Ovary (tissue), 9 donors: ENCODE measurements around the gene ANGPTL2. TPM values are rescaled to one million over a fixed set of nuclear protein-coding genes. Genes with fewer than 3 reads are reported as not detected.

Source experiments
- DNase-seq, 5 donors: peaks; one replicate each; pipeline ENCODE4 v3.0.0-alpha.2; 2019 to 2020
- H3K27ac ChIP-seq, 2 donors: fragments of 200-600 bp; one replicate each; pipeline versions ENCODE4 v1.5.1 to v1.8.0; 2019 to 2022
- H3K27me3 ChIP-seq: fragments of 200-600 bp; one replicate; pipeline ENCODE4 v1.8.0; 2022
- H3K36me3 ChIP-seq: fragments of 200-600 bp; sonication (generic); one replicate; pipeline ENCODE4 v1.5.1; 2019
- H3K4me1 ChIP-seq: one replicate; pipeline ENCODE4 v1.8.1; 2013; ENCODE audit warnings: mild to moderate bottlenecking, moderate library complexity; ENCODE audit not compliant: insufficient read depth
- H3K4me3 ChIP-seq: fragments of 200-600 bp; sonication (generic); one replicate; pipeline ENCODE4 v1.5.1; 2017
- H3K9me3 ChIP-seq, 2 donors: fragments of 200-600 bp in 1 of 2; sonication (generic) in 1 of 2; one replicate each; pipeline versions ENCODE4 v1.5.1 to v1.8.1; 2013 to 2019; ENCODE audit warnings: mild to moderate bottlenecking in 1 of 2, moderate library complexity in 1 of 2
- EP300 ChIP-seq: sonication (generic); formaldehyde crosslinking; IDR thresholded peaks from one replicate; pipeline ENCODE4 v1.6.1; 2017; ENCODE audit warnings: antibody characterized with exemption
- POLR2A ChIP-seq: fragments of 450-650 bp; IDR thresholded peaks from one replicate; pipeline ENCODE4 v1.6.1; 2017; ENCODE audit warnings: antibody characterized with exemption, mild to moderate bottlenecking, moderate library complexity
- WGBS, 3 donors: extraction: QIAGEN DNeasy Blood & Tissue Kit in 1 of 3; methylation state at CpG; one replicate each; pipeline versions ENCODE4 v1.1.5 to v1.1.7; 2013 to 2017; 5-methylcytosine and 5-hydroxymethylcytosine counted together
- intact Hi-C, 4 donors: fragments of 100-400 bp; cut with DNase I; formaldehyde crosslinking; loops; one replicate each; pipeline versions ENCODE4 v1.11.0 to v1.15.1; 2022 to 2023
- polyA plus RNA-seq, 2 donors: library from polyadenylated mRNA; stranded (reverse); fragments of 200-250 nt in 1 of 2; fragments of 350-450 nt in 1 of 2; fragmentation: Illumina TruSeq in 1 of 2; extraction: RNeasy Lipid Tissue Mini Kit (QIAGEN cat#74804) in 1 of 2; gene quantifications; one replicate each; pipeline ENCODE4 v1.2.3, GENCODE V29; 2013 to 2014
- total RNA-seq, 7 donors: library from RNA; depleted of rRNA in 2 of 7; stranded (reverse); fragments of >200 nt in 2 of 7; fragmentation: NEBNext Ultra II Directional in 3 of 7; extraction: Animal tissue kit (Norgen Biotek cat#: 25700) in 3 of 7; gene quantifications; one replicate each; pipeline versions ENCODE4 v1.1.0 to v1.2.4, GENCODE V29; 2016 to 2023
- TF ChIP-seq, protein P1 (sequence below), 3 donors: fragments of 450-650 bp in 2 of 3; fragments of 200-600 bp in 1 of 3; IDR thresholded peaks; one replicate each; pipeline versions ENCODE4 v1.5.1 to v1.8.0; 2016 to 2022; ENCODE audit warnings: antibody characterized with exemption in 3 of 3, mild to moderate bottlenecking in 1 of 3
- donor health status: DM: no; HTN: no; CAD: no; lungs with moderate emphysema.
- donor health status: DM: no; HTN: no; CAD: no.
- donor health status: Bipolar disorder and iron deficiency.
- donor health status: DM: yes; HTN: yes; CAD: no.
- donor health status: DM: no; HTN: no; CAD: no.
- donor health status: DM: yes; HTN: yes; CAD: no.

The ANGPTL2 gene
- total and polyA plus RNA-seq, 9 donors: 9.8 to 114 (median 64.1) TPM

DNA sequence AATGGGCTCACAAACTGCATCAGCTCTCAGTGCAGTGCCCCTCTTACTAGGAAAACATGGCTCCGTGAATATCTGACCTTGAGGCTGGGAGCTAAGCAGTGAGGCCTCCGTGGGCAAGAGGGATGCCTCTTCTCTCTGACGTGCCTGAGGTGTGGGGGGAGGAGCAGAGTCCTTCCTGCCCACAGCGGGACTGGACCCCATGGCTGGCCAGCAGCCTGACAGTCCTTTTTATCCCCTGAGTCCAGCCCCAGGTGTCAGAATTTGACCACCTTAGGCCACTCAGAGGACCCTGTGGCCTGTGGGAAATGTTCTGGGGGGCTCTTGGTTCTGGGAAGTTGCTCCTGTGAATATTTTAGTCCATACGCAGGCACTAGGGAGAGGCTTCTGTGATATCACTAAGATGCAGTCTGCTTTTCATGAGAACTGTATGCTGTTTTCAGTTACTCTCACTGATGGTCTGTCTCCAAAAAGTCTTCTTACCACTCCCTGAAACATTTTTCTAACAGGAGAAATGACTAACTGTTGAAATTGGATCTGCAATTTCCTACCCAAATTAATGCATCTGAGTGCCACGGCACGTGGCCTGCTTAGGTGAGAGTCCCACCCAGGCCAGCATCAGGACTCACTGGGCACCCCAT lies 23.4 kb downstream of the ANGPTL2 start:
- peak overlapping the region in 1 of 2 donors; percentile 62 for H3K27ac ChIP-seq
- TF ChIP-seq POLR2A (no peak), EP300 (no peak)
- TF ChIP-seq, protein P1, sequence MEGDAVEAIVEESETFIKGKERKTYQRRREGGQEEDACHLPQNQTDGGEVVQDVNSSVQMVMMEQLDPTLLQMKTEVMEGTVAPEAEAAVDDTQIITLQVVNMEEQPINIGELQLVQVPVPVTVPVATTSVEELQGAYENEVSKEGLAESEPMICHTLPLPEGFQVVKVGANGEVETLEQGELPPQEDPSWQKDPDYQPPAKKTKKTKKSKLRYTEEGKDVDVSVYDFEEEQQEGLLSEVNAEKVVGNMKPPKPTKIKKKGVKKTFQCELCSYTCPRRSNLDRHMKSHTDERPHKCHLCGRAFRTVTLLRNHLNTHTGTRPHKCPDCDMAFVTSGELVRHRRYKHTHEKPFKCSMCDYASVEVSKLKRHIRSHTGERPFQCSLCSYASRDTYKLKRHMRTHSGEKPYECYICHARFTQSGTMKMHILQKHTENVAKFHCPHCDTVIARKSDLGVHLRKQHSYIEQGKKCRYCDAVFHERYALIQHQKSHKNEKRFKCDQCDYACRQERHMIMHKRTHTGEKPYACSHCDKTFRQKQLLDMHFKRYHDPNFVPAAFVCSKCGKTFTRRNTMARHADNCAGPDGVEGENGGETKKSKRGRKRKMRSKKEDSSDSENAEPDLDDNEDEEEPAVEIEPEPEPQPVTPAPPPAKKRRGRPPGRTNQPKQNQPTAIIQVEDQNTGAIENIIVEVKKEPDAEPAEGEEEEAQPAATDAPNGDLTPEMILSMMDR (IDR thresholded peaks at IDR 0.05): no peak
- intact Hi-C loops: no loop called here
- H3K27me3 ChIP-seq: no peaks in the 10 kb centered on the region
- peak in 1 of 5 donors; percentile 11 for DNase-seq
- 52 to 55% (median 53%) methylated on average over 7 of the region's 7 CpGs for WGBS, 3 donors
- H3K4me1 ChIP-seq: peaks cover 6% of the 10 kb centered on the region
- H3K9me3 ChIP-seq: no peaks in the 10 kb centered on the region
- H3K4me3 ChIP-seq: no peak overlapping the region
- H3K36me3 ChIP-seq: no peaks in the 10 kb centered on the region

DNA sequence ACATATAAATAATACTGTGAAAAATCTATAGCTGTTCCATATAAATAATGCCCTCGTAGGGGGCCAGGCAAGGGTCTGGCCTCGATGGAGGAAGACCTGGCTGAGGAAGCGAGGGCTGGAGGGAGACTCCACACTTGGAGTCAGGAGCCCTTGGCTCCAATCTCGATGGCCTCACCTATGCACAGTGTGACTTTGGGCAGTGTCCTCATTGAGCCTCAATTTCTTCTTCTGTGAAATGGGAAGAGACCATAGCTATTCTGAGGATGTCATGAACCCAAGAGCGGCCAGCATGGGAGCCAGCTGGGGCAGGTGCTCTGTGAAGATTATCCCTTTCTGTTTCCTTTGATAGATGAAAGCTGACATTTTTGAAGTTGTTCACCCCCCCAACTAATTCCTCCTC lies 24.8 kb downstream of the ANGPTL2 start:
- H3K4me1 ChIP-seq: peaks cover 4% of the 10 kb centered on the region
- TF ChIP-seq, protein P1 (IDR thresholded peaks at IDR 0.05): no peak
- no peak for TF ChIP-seq POLR2A
- no peak for TF ChIP-seq EP300
- 87 to 95% (median 92%) methylated on average over 5 of the region's 5 CpGs for WGBS, 3 donors
- H3K27ac ChIP-seq: no peak overlapping the region
- H3K9me3 ChIP-seq: no peaks in the 10 kb centered on the region
- H3K27me3 ChIP-seq: no peaks in the 10 kb centered on the region
- intact Hi-C loops: no loop called here
- no peak for DNase-seq
- no peaks in the 10 kb centered on the region for H3K36me3 ChIP-seq
- no peak overlapping the region for H3K4me3 ChIP-seq

DNA sequence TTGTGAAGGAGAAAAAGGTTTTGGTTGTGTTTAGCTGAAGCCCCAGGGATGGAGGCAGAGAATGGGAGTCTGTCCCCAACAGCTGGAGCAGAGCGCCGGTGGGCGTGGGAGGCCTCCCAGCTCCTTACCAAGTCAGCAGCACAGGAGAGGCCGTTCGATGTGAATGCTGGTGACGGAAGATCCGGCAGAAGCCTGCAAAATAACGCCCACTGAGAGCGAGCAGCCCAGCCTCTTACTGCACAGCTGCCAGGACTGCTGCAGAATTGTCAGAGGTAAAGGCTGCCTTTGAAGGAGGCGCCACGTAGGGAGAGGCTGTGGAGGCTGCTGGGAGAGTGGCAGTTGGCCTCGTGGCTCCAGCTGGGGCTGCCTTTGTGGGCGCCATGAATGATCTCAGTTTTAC lies 26.2 kb downstream of the ANGPTL2 start:
- TF ChIP-seq EP300: no peak
- TF ChIP-seq, protein P1 (IDR thresholded peaks at IDR 0.05): no peak
- TF ChIP-seq POLR2A: no peak
- no peaks in the 10 kb centered on the region for H3K36me3 ChIP-seq
- no peak overlapping the region for H3K4me3 ChIP-seq
- intact Hi-C loops: no loop called here
- peaks cover 10% of the 10 kb centered on the region for H3K4me1 ChIP-seq
- no peaks in the 10 kb centered on the region for H3K9me3 ChIP-seq
- DNase-seq: no peak
- H3K27me3 ChIP-seq: no peaks in the 10 kb centered on the region
- 44 to 68% (median 60%) methylated on average over 13 of the region's 13 CpGs for WGBS, 3 donors
- H3K27ac ChIP-seq: no peak overlapping the region

DNA sequence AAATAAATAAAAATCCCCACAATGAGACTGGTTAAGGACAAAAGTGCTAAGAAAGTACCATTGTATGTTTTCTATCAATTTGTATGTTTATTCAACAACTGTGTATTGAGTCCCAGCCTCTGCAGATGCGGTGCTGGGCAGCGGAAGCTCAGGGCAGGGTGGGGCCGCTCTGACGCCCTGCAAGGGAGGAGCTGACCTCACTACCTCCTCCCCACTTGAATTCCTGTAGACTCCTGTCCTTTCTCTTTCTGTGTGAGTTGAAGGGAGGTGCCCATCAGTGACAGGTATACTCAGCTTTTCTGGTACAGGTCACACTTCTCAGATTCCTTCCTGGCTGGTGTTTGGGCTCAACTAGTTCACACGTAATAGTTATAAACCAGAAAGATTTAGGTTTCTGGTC lies 27.0 kb downstream of the ANGPTL2 start:
- DNase-seq: peak in 1 of 5 donors; percentile 10
- no peak overlapping the region for H3K27ac ChIP-seq
- intact Hi-C loops: no loop called here
- H3K36me3 ChIP-seq: no peaks in the 10 kb centered on the region
- 92 to 99% (median 93%) methylated on average over 5 of the region's 5 CpGs for WGBS, 3 donors
- no peak overlapping the region for H3K4me3 ChIP-seq
- peaks cover 16% of the 10 kb centered on the region for H3K4me1 ChIP-seq
- TF ChIP-seq, protein P1 (IDR thresholded peaks at IDR 0.05): no peak
- TF ChIP-seq POLR2A: no peak
- no peak for TF ChIP-seq EP300
- no peaks in the 10 kb centered on the region for H3K27me3 ChIP-seq
- no peaks in the 10 kb centered on the region for H3K9me3 ChIP-seq
